HG02642 (cell line): ENCODE data around the gene UST.
A peak's percentile ranks its signal among the peaks of the same experiment; 100 is the strongest.

Source experiments
- ATAC-seq: cut with Tn5 transposase; IDR thresholded peaks from one replicate; pipeline ENCODE4 v1.9.1; 2021; ENCODE audit warnings: mild to moderate bottlenecking; ENCODE audit not compliant: unreplicated experiment, poor library complexity

Gene UST

GRCh38 chr6:149049230-149049629 is 302.4 kb downstream of the UST start:
- no peak for ATAC-seq

- no peak for ATAC-seq
These were observed 303.3 kb downstream of the UST start for GRCh38 chr6:149050160-149050559.

GRCh38 chr6:149052350-149053106 is 305.7 kb downstream of the UST start:
- peak; percentile 49 for ATAC-seq

- no peak for ATAC-seq
These were observed 307.2 kb downstream of the UST start for GRCh38 chr6:149053848-149054558.

GRCh38 chr6:149054559-149055194 is 307.8 kb downstream of the UST start:
- peak; percentile 85 for ATAC-seq

GRCh38 chr6:149055195-149055899 is 308.5 kb downstream of the UST start:
- ATAC-seq = no peak

- no peak for ATAC-seq
These were observed 310.1 kb downstream of the UST start for GRCh38 chr6:149056777-149057463.

GRCh38 chr6:149057464-149057840 is 310.6 kb downstream of the UST start:
- ATAC-seq = no peak

- ATAC-seq = no peak
These were observed 312.7 kb downstream of the UST start for GRCh38 chr6:149059557-149059956.

- ATAC-seq = peak; percentile 67
These were observed 313.6 kb downstream of the UST start for GRCh38 chr6:149060300-149060984.

- ATAC-seq = no peak
These were observed 314.3 kb downstream of the UST start for GRCh38 chr6:149060985-149061760.

GRCh38 chr6:149061930-149062329 is 315.1 kb downstream of the UST start:
- no peak for ATAC-seq

GRCh38 chr6:149062653-149063348 is 316.0 kb downstream of the UST start:
- ATAC-seq = no peak

- no peak for ATAC-seq
These were observed 316.6 kb downstream of the UST start for GRCh38 chr6:149063468-149063867.

GRCh38 chr6:149064001-149064659 is 317.3 kb downstream of the UST start:
- no peak for ATAC-seq

GRCh38 chr6:149064660-149065015 is 317.8 kb downstream of the UST start:
- no peak for ATAC-seq

GRCh38 chr6:149065121-149065520 is 318.3 kb downstream of the UST start:
- no peak for ATAC-seq
